Vagina (tissue), 2 donors: ENCODE measurements around the gene SERPINI1.

Experiments used
- CTCF ChIP-seq, 3 experiments: fragments of 450-650 bp in 2 of 3; fragments of 200-600 bp in 1 of 3; sonication (generic) in 1 of 3; IDR thresholded peaks; one replicate each; pipeline ENCODE4 v1.5.1; 2017 to 2019; ENCODE audit warnings: antibody characterized with exemption in 3 of 3, mild to moderate bottlenecking in 2 of 3, moderate library complexity in 2 of 3
- POLR2A ChIP-seq, 2 donors: fragments of 450-650 bp; IDR thresholded peaks; one replicate each; pipeline ENCODE4 v1.6.1; 2017; ENCODE audit warnings: antibody characterized with exemption in 2 of 2, mild to moderate bottlenecking in 2 of 2, moderate library complexity in 2 of 2
- POLR2AphosphoS5 ChIP-seq, 2 donors: sonication (generic); formaldehyde crosslinking; IDR thresholded peaks; one replicate each; pipeline ENCODE4 v1.9.0; 2017; ENCODE audit warnings: antibody characterized with exemption in 2 of 2, mild to moderate bottlenecking in 2 of 2, low read depth in 1 of 2; ENCODE audit not compliant: insufficient read depth in 1 of 2

- no peak for TF ChIP-seq CTCF (IDR thresholded peaks at IDR 0.05)
- no peak for TF ChIP-seq POLR2A (IDR thresholded peaks at IDR 0.05)
- TF ChIP-seq POLR2AphosphoS5 (IDR thresholded peaks at IDR 0.05; ENCODE audit: insufficient read depth in 1 of 2, low read depth in 1 of 2): no peak
Observed at GRCh38 chr3:167714871-167715270, 20.6 kb upstream of the SERPINI1 start.
